Measurements from ENCODE around the gene HSPBP1.

GRCh38 chr19:55300886-55301458 lies 21.1 kb upstream of the HSPBP1 start:
- TF ChIP-seq POLR2AphosphoS5 (IDR thresholded peaks at IDR 0.05; ENCODE audit: low read depth, low read length) (no peak), TAF1 (IDR thresholded peaks at IDR 0.05; ENCODE audit: borderline replicate concordance, insufficient read depth, low read length) (no peak), SIN3A (IDR thresholded peaks at IDR 0.05; ENCODE audit: borderline replicate concordance, insufficient read depth, low read length) (no peak), REST (IDR thresholded peaks at IDR 0.05; ENCODE audit: insufficient read depth in 1 of 2, low read depth in 2 of 2, low read length in 2 of 2) (no peak), FOXP2 (optimal IDR thresholded peaks at IDR 0.05; ENCODE audit: borderline replicate concordance, extremely low read depth, extremely low read length, insufficient read depth) (no peak)
